ENCODE data around the gene RPL10.

Gene RPL10

GRCh38 chrX:154359362-154360154 is 38.6 kb upstream of the RPL10 start:
- in situ Hi-C loops (cut with MboI; ENCODE audit: low pct_unique_long_range_greater_than_20kb, low sequenced_read_pairs): no loop called here
- no peak for DNase-seq

- in situ Hi-C loops (cut with MboI; ENCODE audit: low pct_unique_long_range_greater_than_20kb, low sequenced_read_pairs): no loop called here
Measured at GRCh38 chrX:154360155-154360713, 37.9 kb upstream of the RPL10 start.

GRCh38 chrX:154362085-154362742 is 36.0 kb upstream of the RPL10 start:
- DNase-seq: no peak
- in situ Hi-C loops (cut with MboI; ENCODE audit: low pct_unique_long_range_greater_than_20kb, low sequenced_read_pairs): no loop called here

More at GRCh38 chrX:154360155-154360713, 37.9 kb upstream of the RPL10 start:
- no peak for DNase-seq

- in situ Hi-C loops (cut with MboI; ENCODE audit: low pct_unique_long_range_greater_than_20kb, low sequenced_read_pairs): no loop called here
Measured at GRCh38 chrX:154363706-154364439, 34.3 kb upstream of the RPL10 start.

GRCh38 chrX:154365052-154365600 is 33.1 kb upstream of the RPL10 start:
- in situ Hi-C loops (cut with MboI; ENCODE audit: low pct_unique_long_range_greater_than_20kb, low sequenced_read_pairs): no loop called here
- DNase-seq: no peak

More at GRCh38 chrX:154363706-154364439, 34.3 kb upstream of the RPL10 start:
- DNase-seq: no peak

- in situ Hi-C loops (cut with MboI; ENCODE audit: low pct_unique_long_range_greater_than_20kb, low sequenced_read_pairs): no loop called here
- no peak for DNase-seq
Measured at GRCh38 chrX:154365997-154366665, 32.0 kb upstream of the RPL10 start.

GRCh38 chrX:154366666-154367055 is 31.5 kb upstream of the RPL10 start:
- in situ Hi-C loops (cut with MboI; ENCODE audit: low pct_unique_long_range_greater_than_20kb, low sequenced_read_pairs): no loop called here
- no peak for DNase-seq

- no peak for DNase-seq
- in situ Hi-C loops (cut with MboI; ENCODE audit: low pct_unique_long_range_greater_than_20kb, low sequenced_read_pairs): no loop called here
Measured at GRCh38 chrX:154367474-154368308, 30.5 kb upstream of the RPL10 start.

- in situ Hi-C loops (cut with MboI; ENCODE audit: low pct_unique_long_range_greater_than_20kb, low sequenced_read_pairs): no loop called here
- peak; percentile 83 for DNase-seq
Measured at GRCh38 chrX:154368630-154369448, 29.3 kb upstream of the RPL10 start.

GRCh38 chrX:154369449-154370299 is 28.5 kb upstream of the RPL10 start:
- DNase-seq: peak; percentile 58
- in situ Hi-C loops (cut with MboI; ENCODE audit: low pct_unique_long_range_greater_than_20kb, low sequenced_read_pairs): no loop called here

GRCh38 chrX:154370300-154371016 is 27.7 kb upstream of the RPL10 start:
- DNase-seq: no peak
- in situ Hi-C loops (cut with MboI; ENCODE audit: low pct_unique_long_range_greater_than_20kb, low sequenced_read_pairs): no loop called here

- in situ Hi-C loops (cut with MboI; ENCODE audit: low pct_unique_long_range_greater_than_20kb, low sequenced_read_pairs): no loop called here
- DNase-seq: peak; percentile 96
Measured at GRCh38 chrX:154371017-154371788, 27.0 kb upstream of the RPL10 start.

GRCh38 chrX:154371789-154372300 is 26.3 kb upstream of the RPL10 start:
- in situ Hi-C loops (cut with MboI; ENCODE audit: low pct_unique_long_range_greater_than_20kb, low sequenced_read_pairs): no loop called here
- no peak for DNase-seq

- in situ Hi-C loops (cut with MboI; ENCODE audit: low pct_unique_long_range_greater_than_20kb, low sequenced_read_pairs): no loop called here
- no peak for DNase-seq
Measured at GRCh38 chrX:154372612-154373022, 25.6 kb upstream of the RPL10 start.
